ENCODE results near the gene INAFM1.

Gene INAFM1

DNA sequence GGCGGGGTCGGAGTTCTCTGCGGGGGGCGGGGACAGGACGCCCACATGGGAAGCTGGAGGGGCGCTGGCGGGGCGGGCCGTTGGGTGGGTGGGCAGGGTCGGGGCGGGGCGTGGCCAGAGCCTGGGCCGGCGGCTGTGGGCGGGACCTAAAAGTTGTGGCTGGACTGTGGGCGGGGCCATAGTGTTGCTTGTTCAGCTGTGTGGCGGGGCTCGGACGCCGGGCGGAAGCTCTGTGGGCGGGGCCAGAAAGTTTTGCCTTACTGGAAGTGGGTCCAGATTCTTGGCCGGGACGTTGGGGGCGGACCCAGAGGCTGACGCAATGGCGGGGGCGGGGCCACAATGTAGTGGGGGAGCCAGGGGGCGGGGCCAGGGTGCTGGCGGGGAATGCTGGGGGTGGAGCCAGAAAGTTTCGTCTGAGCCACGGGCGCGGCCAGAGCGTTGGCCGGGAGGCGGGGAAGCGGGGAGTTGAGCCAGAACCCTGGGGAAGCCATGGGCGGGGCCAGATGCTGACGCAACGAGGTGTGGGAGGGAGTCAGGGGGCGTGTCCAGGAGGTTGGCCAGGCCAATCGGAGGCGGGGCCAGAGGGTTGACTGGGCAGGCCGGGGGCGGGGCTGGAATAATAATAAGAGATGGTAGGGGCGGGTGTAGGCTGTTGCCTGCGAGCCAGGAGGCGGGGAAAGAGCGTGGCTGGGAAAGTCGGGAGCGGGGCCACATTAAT, 17.8 kb upstream of the INAFM1 start (continued):
- TF ChIP-seq, protein P1, sequence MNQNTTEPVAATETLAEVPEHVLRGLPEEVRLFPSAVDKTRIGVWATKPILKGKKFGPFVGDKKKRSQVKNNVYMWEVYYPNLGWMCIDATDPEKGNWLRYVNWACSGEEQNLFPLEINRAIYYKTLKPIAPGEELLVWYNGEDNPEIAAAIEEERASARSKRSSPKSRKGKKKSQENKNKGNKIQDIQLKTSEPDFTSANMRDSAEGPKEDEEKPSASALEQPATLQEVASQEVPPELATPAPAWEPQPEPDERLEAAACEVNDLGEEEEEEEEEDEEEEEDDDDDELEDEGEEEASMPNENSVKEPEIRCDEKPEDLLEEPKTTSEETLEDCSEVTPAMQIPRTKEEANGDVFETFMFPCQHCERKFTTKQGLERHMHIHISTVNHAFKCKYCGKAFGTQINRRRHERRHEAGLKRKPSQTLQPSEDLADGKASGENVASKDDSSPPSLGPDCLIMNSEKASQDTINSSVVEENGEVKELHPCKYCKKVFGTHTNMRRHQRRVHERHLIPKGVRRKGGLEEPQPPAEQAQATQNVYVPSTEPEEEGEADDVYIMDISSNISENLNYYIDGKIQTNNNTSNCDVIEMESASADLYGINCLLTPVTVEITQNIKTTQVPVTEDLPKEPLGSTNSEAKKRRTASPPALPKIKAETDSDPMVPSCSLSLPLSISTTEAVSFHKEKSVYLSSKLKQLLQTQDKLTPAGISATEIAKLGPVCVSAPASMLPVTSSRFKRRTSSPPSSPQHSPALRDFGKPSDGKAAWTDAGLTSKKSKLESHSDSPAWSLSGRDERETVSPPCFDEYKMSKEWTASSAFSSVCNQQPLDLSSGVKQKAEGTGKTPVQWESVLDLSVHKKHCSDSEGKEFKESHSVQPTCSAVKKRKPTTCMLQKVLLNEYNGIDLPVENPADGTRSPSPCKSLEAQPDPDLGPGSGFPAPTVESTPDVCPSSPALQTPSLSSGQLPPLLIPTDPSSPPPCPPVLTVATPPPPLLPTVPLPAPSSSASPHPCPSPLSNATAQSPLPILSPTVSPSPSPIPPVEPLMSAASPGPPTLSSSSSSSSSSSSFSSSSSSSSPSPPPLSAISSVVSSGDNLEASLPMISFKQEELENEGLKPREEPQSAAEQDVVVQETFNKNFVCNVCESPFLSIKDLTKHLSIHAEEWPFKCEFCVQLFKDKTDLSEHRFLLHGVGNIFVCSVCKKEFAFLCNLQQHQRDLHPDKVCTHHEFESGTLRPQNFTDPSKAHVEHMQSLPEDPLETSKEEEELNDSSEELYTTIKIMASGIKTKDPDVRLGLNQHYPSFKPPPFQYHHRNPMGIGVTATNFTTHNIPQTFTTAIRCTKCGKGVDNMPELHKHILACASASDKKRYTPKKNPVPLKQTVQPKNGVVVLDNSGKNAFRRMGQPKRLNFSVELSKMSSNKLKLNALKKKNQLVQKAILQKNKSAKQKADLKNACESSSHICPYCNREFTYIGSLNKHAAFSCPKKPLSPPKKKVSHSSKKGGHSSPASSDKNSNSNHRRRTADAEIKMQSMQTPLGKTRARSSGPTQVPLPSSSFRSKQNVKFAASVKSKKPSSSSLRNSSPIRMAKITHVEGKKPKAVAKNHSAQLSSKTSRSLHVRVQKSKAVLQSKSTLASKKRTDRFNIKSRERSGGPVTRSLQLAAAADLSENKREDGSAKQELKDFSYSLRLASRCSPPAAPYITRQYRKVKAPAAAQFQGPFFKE (tag by site-specific recombination; IDR thresholded peaks at IDR 0.05; ENCODE audit: borderline replicate concordance) = no peak
- TF ChIP-seq ZNF596 (tag by site-specific recombination; IDR thresholded peaks at IDR 0.05) (no peak), ZNF624 (tag by site-specific recombination; IDR thresholded peaks at IDR 0.05) (no peak), ZEB2 (tag by site-specific recombination; IDR thresholded peaks at IDR 0.05) (peak; percentile 16; the same call in 1 of the 2 replicates), ZNF544 (tag by site-specific recombination; IDR thresholded peaks at IDR 0.05) (no peak), ZNF433 (tag by site-specific recombination; IDR thresholded peaks at IDR 0.05; ENCODE audit: low read depth) (no peak), ZNF354C (tag by site-specific recombination; IDR thresholded peaks at IDR 0.05; ENCODE audit: borderline replicate concordance, low read depth) (no peak), ZNF473 (tag by site-specific recombination; IDR thresholded peaks at IDR 0.05) (no peak), ZBTB21 (tag by site-specific recombination; IDR thresholded peaks at IDR 0.05) (no peak), ZSCAN23 (tag by site-specific recombination; IDR thresholded peaks at IDR 0.05) (no peak), HOXD13 (CRISPR knock-in tag; IDR thresholded peaks at IDR 0.05; ENCODE audit: borderline replicate concordance) (no peak), ZNF175 (tag by site-specific recombination; IDR thresholded peaks at IDR 0.05) (no peak), ZNF791 (tag by site-specific recombination; IDR thresholded peaks at IDR 0.05) (no peak), ZNF654 (tag by site-specific recombination; IDR thresholded peaks at IDR 0.05; ENCODE audit: low read depth) (no peak), ZFP37 (tag by site-specific recombination; IDR thresholded peaks at IDR 0.05) (no peak), ZNF140 (tag by site-specific recombination; IDR thresholded peaks at IDR 0.05) (no peak), KLF1 (tag by site-specific recombination; IDR thresholded peaks at IDR 0.05) (peak; percentile 48), ZNF350 (tag by site-specific recombination; IDR thresholded peaks at IDR 0.05) (no peak), ZNF623 (tag by site-specific recombination; IDR thresholded peaks at IDR 0.05) (no peak)
- TF ChIP-seq, protein P2, sequence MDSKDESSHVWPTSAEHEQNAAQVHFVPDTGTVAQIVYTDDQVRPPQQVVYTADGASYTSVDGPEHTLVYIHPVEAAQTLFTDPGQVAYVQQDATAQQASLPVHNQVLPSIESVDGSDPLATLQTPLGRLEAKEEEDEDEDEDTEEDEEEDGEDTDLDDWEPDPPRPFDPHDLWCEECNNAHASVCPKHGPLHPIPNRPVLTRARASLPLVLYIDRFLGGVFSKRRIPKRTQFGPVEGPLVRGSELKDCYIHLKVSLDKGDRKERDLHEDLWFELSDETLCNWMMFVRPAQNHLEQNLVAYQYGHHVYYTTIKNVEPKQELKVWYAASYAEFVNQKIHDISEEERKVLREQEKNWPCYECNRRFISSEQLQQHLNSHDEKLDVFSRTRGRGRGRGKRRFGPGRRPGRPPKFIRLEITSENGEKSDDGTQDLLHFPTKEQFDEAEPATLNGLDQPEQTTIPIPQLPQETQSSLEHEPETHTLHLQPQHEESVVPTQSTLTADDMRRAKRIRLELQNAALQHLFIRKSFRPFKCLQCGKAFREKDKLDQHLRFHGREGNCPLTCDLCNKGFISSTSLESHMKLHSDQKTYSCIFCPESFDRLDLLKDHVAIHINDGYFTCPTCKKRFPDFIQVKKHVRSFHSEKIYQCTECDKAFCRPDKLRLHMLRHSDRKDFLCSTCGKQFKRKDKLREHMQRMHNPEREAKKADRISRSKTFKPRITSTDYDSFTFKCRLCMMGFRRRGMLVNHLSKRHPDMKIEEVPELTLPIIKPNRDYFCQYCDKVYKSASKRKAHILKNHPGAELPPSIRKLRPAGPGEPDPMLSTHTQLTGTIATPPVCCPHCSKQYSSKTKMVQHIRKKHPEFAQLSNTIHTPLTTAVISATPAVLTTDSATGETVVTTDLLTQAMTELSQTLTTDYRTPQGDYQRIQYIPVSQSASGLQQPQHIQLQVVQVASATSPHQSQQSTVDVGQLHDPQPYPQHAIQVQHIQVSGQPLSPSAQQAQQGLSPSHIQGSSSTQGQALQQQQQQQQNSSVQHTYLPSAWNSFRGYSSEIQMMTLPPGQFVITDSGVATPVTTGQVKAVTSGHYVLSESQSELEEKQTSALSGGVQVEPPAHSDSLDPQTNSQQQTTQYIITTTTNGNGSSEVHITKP (tag by site-specific recombination; IDR thresholded peaks at IDR 0.05) = peak; percentile 72
- TF ChIP-seq, protein P3, sequence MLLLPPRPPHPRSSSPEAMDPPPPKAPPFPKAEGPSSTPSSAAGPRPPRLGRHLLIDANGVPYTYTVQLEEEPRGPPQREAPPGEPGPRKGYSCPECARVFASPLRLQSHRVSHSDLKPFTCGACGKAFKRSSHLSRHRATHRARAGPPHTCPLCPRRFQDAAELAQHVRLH (tag by site-specific recombination; IDR thresholded peaks at IDR 0.05) = no peak
- TF ChIP-seq, protein P4, sequence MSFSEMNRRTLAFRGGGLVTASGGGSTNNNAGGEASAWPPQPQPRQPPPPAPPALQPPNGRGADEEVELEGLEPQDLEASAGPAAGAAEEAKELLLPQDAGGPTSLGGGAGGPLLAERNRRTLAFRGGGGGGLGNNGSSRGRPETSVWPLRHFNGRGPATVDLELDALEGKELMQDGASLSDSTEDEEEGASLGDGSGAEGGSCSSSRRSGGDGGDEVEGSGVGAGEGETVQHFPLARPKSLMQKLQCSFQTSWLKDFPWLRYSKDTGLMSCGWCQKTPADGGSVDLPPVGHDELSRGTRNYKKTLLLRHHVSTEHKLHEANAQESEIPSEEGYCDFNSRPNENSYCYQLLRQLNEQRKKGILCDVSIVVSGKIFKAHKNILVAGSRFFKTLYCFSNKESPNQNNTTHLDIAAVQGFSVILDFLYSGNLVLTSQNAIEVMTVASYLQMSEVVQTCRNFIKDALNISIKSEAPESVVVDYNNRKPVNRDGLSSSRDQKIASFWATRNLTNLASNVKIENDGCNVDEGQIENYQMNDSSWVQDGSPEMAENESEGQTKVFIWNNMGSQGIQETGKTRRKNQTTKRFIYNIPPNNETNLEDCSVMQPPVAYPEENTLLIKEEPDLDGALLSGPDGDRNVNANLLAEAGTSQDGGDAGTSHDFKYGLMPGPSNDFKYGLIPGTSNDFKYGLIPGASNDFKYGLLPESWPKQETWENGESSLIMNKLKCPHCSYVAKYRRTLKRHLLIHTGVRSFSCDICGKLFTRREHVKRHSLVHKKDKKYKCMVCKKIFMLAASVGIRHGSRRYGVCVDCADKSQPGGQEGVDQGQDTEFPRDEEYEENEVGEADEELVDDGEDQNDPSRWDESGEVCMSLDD (tag by site-specific recombination; IDR thresholded peaks at IDR 0.05) = no peak
- TF ChIP-seq, protein P5, sequence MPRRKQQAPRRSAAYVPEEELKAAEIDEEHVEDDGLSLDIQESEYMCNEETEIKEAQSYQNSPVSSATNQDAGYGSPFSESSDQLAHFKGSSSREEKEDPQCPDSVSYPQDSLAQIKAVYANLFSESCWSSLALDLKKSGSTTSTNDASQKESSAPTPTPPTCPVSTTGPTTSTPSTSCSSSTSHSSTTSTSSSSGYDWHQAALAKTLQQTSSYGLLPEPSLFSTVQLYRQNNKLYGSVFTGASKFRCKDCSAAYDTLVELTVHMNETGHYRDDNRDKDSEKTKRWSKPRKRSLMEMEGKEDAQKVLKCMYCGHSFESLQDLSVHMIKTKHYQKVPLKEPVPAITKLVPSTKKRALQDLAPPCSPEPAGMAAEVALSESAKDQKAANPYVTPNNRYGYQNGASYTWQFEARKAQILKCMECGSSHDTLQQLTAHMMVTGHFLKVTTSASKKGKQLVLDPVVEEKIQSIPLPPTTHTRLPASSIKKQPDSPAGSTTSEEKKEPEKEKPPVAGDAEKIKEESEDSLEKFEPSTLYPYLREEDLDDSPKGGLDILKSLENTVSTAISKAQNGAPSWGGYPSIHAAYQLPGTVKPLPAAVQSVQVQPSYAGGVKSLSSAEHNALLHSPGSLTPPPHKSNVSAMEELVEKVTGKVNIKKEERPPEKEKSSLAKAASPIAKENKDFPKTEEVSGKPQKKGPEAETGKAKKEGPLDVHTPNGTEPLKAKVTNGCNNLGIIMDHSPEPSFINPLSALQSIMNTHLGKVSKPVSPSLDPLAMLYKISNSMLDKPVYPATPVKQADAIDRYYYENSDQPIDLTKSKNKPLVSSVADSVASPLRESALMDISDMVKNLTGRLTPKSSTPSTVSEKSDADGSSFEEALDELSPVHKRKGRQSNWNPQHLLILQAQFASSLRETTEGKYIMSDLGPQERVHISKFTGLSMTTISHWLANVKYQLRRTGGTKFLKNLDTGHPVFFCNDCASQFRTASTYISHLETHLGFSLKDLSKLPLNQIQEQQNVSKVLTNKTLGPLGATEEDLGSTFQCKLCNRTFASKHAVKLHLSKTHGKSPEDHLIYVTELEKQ (tag by site-specific recombination; IDR thresholded peaks at IDR 0.05; ENCODE audit: borderline replicate concordance) = no peak
